ENCODE measurements around the gene USP28. TPM values are rescaled to one million over a fixed set of nuclear protein-coding genes. Genes with fewer than 3 reads are reported as not detected.
A peak's percentile ranks its signal among the peaks of the same experiment; 100 is the strongest.
"Not testable (repeated sequence)": the region's sequence is repeated elsewhere in the genome, so short reads cannot be mapped to it uniquely, and the experiment has no call there.

USP28 gene
- total and polyA plus RNA-seq, 2 donors, result 7.4 to 13.6 TPM

GRCh38 chr11:113774174-113774503 is 101.2 kb downstream of the USP28 start:
- no peak overlapping the region for H3K27ac ChIP-seq (ENCODE audit: low read depth in 1 of 2, low read length in 1 of 2)
- H3K27me3 ChIP-seq (ENCODE audit: control insufficient read depth in 2 of 2, insufficient read depth in 1 of 2, low read length in 1 of 2), result no peaks in the 10 kb centered on the region
- H3K4me1 ChIP-seq (ENCODE audit: control insufficient read depth in 2 of 2, insufficient read depth in 2 of 2, low read length in 2 of 2), result peaks cover 4 to 6% of the 10 kb centered on the region in 2 donors
- H3K4me3 ChIP-seq (ENCODE audit: low read length in 2 of 2), result peak overlapping the region; percentile 87 to 99
- DNase-seq (ENCODE audit: low read depth in 6 of 9, low spot score in 9 of 9), result no peak
- WGBS, result 0% methylated on average over 1 of the region's 1 CpG
- H3K9me3 ChIP-seq (ENCODE audit: control insufficient read depth in 2 of 2, insufficient read depth in 1 of 2, low read length in 1 of 2), result no peaks in the 10 kb centered on the region
- H3K36me3 ChIP-seq (ENCODE audit: control insufficient read depth in 2 of 2, insufficient read depth in 2 of 2, low read length in 1 of 2), result peaks cover 0 to under 1% of the 10 kb centered on the region in 2 donors

GRCh38 chr11:113773416-113774173 is 101.8 kb downstream of the USP28 start, which contains the start of gene ZW10:
Gene ZW10, minus strand, starts transcription at chr11:113773692. Its CDS starts 26 bp downstream, at chr11:113773666.
- H3K4me3 ChIP-seq (ENCODE audit: low read length in 2 of 2), result peak within 1 kb of the TSS; percentile 87 to 99
- WGBS, result under 1% methylated on average over 46 of the region's 46 CpGs
- no peaks in the 10 kb centered on the region for H3K27me3 ChIP-seq (ENCODE audit: control insufficient read depth in 2 of 2, insufficient read depth in 1 of 2, low read length in 1 of 2)
- H3K36me3 ChIP-seq (ENCODE audit: control insufficient read depth in 2 of 2, insufficient read depth in 2 of 2, low read length in 1 of 2), result peaks cover 2 to 4% of the 10 kb centered on the region in 2 donors
- peak; percentile 87 to 96 (median 92) for DNase-seq (ENCODE audit: low read depth in 6 of 9, low spot score in 9 of 9)
- H3K27ac ChIP-seq (ENCODE audit: low read depth in 1 of 2, low read length in 1 of 2), result peak within 1 kb of the TSS; percentile 36 to 71
- H3K9me3 ChIP-seq (ENCODE audit: control insufficient read depth in 2 of 2, insufficient read depth in 1 of 2, low read length in 1 of 2), result no peaks in the 10 kb centered on the region
- peaks cover 4 to 6% of the 10 kb centered on the region in 2 donors for H3K4me1 ChIP-seq (ENCODE audit: control insufficient read depth in 2 of 2, insufficient read depth in 2 of 2, low read length in 2 of 2)

- WGBS, result 2% methylated on average over 10 of the region's 10 CpGs
- peak in 2 of 9 donors; percentile 3 to 6 for DNase-seq (ENCODE audit: low read depth in 6 of 9, low spot score in 9 of 9)
- Histone ChIP-seq H3K27ac (ENCODE audit: low read depth in 1 of 2, low read length in 1 of 2) (peak overlapping the region in 1 of 2 donors; percentile 20), H3K36me3 (ENCODE audit: control insufficient read depth in 2 of 2, insufficient read depth in 2 of 2, low read length in 1 of 2) (peaks cover 7 to 8% of the 10 kb centered on the region in 2 donors), H3K9me3 (ENCODE audit: control insufficient read depth in 2 of 2, insufficient read depth in 1 of 2, low read length in 1 of 2) (no peaks in the 10 kb centered on the region), H3K27me3 (ENCODE audit: control insufficient read depth in 2 of 2, insufficient read depth in 1 of 2, low read length in 1 of 2) (no peaks in the 10 kb centered on the region), H3K4me1 (ENCODE audit: control insufficient read depth in 2 of 2, insufficient read depth in 2 of 2, low read length in 2 of 2) (peaks cover 4 to 6% of the 10 kb centered on the region in 2 donors), H3K4me3 (ENCODE audit: low read length in 2 of 2) (peak overlapping the region; percentile 87 to 99)
Measured at GRCh38 chr11:113773092-113773415, 102.3 kb downstream of the USP28 start.

DNA sequence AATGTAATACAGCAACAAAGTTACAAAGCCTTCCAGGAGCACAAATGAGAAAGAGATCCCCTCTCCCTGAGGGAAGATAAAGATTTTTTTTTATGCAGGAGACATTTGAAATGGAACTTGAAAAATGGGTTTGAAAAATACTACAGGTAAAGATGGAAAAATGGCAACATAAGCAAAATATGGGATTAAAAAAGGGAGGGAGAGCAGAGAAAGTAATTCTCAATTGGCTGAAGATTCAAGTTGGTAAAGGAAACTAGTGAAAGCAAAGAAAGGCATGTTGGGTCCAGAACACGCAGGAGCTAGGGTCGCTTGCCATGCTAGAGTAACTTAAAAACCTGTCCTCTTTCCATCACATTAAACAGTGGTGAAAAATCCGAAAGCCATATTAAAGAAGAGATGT is 103.4 kb downstream of the USP28 start:
- Histone ChIP-seq H3K4me3 (ENCODE audit: low read length in 2 of 2) (no peak overlapping the region), H3K36me3 (ENCODE audit: control insufficient read depth in 2 of 2, insufficient read depth in 2 of 2, low read length in 1 of 2) (peaks cover 13 to 17% of the 10 kb centered on the region in 2 donors), H3K27me3 (ENCODE audit: control insufficient read depth in 2 of 2, insufficient read depth in 1 of 2, low read length in 1 of 2) (no peaks in the 10 kb centered on the region), H3K27ac (ENCODE audit: low read depth in 1 of 2, low read length in 1 of 2) (no peak overlapping the region), H3K9me3 (ENCODE audit: control insufficient read depth in 2 of 2, insufficient read depth in 1 of 2, low read length in 1 of 2) (no peaks in the 10 kb centered on the region), H3K4me1 (ENCODE audit: control insufficient read depth in 2 of 2, insufficient read depth in 2 of 2, low read length in 2 of 2) (peaks cover 4 to 6% of the 10 kb centered on the region in 2 donors)
- 79% methylated on average over 3 of the region's 3 CpGs for WGBS
- DNase-seq (ENCODE audit: low read depth in 6 of 9, low spot score in 9 of 9), result no peak

DNA sequence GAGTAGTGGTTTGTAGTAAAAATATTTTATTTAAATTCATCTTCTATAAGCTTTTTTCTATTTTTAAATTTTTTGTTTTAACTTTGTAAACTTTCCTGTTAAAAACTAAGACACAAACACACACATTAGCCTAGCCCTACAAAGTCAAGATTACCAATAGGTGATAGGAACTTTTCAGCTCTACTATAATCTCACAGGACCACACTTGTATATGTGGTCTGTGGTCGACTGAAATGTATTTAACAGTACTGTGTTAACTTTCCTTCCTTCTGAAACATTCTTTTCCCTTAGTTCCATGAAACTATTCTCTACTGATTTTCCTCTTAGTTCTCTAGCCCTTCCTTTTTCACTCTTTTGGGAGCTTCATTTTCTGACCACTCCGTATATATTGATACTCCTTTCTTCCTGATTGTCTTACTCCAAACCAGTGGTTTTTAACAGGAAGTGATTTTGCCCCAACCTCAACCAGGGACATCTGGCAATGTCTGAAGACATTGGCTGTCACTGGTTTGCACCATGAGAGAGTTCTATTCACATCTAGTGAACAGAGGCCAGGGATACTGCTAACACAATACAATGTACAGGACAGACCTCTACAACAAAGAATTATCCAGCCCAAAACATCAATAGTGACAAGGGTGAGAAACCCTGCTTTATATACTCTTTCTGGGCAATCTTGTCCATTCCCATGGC is 110.7 kb downstream of the USP28 start:
- 86% methylated on average over 2 of the region's 2 CpGs for WGBS
- peaks cover 25 to 36% of the 10 kb centered on the region in 2 donors for H3K36me3 ChIP-seq (ENCODE audit: control insufficient read depth in 2 of 2, insufficient read depth in 2 of 2, low read length in 1 of 2)

GRCh38 chr11:113763040-113763439 is 112.3 kb downstream of the USP28 start:
- not testable (repeated sequence) for H3K27ac ChIP-seq (ENCODE audit: low read depth in 1 of 2, low read length in 1 of 2); DNase-seq (ENCODE audit: low read depth in 6 of 9, low spot score in 9 of 9); H3K4me1 ChIP-seq (ENCODE audit: control insufficient read depth in 2 of 2, insufficient read depth in 2 of 2, low read length in 2 of 2); H3K4me3 ChIP-seq (ENCODE audit: low read length in 2 of 2); H3K9me3 ChIP-seq (ENCODE audit: control insufficient read depth in 2 of 2, insufficient read depth in 1 of 2, low read length in 1 of 2); H3K27me3 ChIP-seq (ENCODE audit: control insufficient read depth in 2 of 2, insufficient read depth in 1 of 2, low read length in 1 of 2)
- WGBS, result 97% methylated on average over 2 of the region's 2 CpGs
- peaks cover 24 to 43% of the 10 kb centered on the region in 2 donors for H3K36me3 ChIP-seq (ENCODE audit: control insufficient read depth in 2 of 2, insufficient read depth in 2 of 2, low read length in 1 of 2)

More for the DNA sequence above, 110.7 kb downstream of the USP28 start:
- Histone ChIP-seq H3K27ac (ENCODE audit: low read depth in 1 of 2, low read length in 1 of 2) (no peak overlapping the region), H3K4me1 (ENCODE audit: control insufficient read depth in 2 of 2, insufficient read depth in 2 of 2, low read length in 2 of 2) (no peaks in the 10 kb centered on the region), H3K27me3 (ENCODE audit: control insufficient read depth in 2 of 2, insufficient read depth in 1 of 2, low read length in 1 of 2) (no peaks in the 10 kb centered on the region), H3K4me3 (ENCODE audit: low read length in 2 of 2) (no peak overlapping the region), H3K9me3 (ENCODE audit: control insufficient read depth in 2 of 2, insufficient read depth in 1 of 2, low read length in 1 of 2) (no peaks in the 10 kb centered on the region)
- DNase-seq (ENCODE audit: low read depth in 6 of 9, low spot score in 9 of 9), result no peak

DNA sequence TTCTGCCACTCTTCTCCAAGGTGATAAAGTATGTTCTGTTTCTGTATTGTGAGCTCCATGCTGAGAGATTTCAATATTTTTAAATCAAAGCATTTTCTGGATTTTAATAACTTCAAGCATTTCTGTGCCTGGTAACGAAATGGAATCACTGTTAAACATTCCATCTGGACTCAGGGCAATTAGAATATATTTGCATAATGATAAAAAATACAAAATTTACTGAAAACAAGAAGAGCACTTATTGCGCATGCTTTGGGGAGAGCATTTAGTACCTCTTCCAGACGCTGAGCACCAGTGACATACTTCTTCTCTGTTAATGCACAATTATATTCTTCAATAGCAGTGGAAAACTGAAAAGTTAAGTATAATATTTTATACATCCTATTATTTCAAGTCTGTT is 115.1 kb downstream of the USP28 start:
- Histone ChIP-seq H3K9me3 (ENCODE audit: control insufficient read depth in 2 of 2, insufficient read depth in 1 of 2, low read length in 1 of 2) (no peaks in the 10 kb centered on the region), H3K27me3 (ENCODE audit: control insufficient read depth in 2 of 2, insufficient read depth in 1 of 2, low read length in 1 of 2) (no peaks in the 10 kb centered on the region), H3K4me3 (ENCODE audit: low read length in 2 of 2) (no peak overlapping the region), H3K36me3 (ENCODE audit: control insufficient read depth in 2 of 2, insufficient read depth in 2 of 2, low read length in 1 of 2) (peaks cover 24 to 43% of the 10 kb centered on the region in 2 donors), H3K27ac (ENCODE audit: low read depth in 1 of 2, low read length in 1 of 2) (no peak overlapping the region), H3K4me1 (ENCODE audit: control insufficient read depth in 2 of 2, insufficient read depth in 2 of 2, low read length in 2 of 2) (no peaks in the 10 kb centered on the region)
- over 99% methylated on average over 3 of the region's 3 CpGs for WGBS
- no peak for DNase-seq (ENCODE audit: low read depth in 6 of 9, low spot score in 9 of 9)

DNA sequence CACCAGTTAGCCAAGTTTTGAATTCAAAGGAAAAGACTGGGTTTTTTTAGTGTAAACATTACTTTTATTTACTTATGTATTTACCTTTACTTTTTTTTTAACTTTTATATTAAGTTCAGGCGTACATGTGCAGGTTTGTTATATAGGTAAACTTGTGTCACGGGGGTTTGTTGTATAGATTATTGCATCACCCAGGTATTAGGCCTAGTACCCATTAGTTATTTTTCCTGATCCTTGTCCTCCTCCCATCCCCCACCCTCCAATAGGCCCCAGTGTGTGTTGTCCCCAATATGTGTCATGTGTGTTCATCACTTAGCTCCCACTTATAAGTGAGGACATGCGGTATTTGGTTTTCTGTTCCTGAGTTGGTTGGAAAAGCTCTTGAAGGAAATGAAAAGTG is 122.4 kb downstream of the USP28 start:
- Histone ChIP-seq H3K4me3 (ENCODE audit: low read length in 2 of 2) (no peak overlapping the region), H3K36me3 (ENCODE audit: control insufficient read depth in 2 of 2, insufficient read depth in 2 of 2, low read length in 1 of 2) (peaks cover 14 to 26% of the 10 kb centered on the region in 2 donors), H3K27ac (ENCODE audit: low read depth in 1 of 2, low read length in 1 of 2) (no peak overlapping the region), H3K4me1 (ENCODE audit: control insufficient read depth in 2 of 2, insufficient read depth in 2 of 2, low read length in 2 of 2) (no peaks in the 10 kb centered on the region), H3K9me3 (ENCODE audit: control insufficient read depth in 2 of 2, insufficient read depth in 1 of 2, low read length in 1 of 2) (no peaks in the 10 kb centered on the region), H3K27me3 (ENCODE audit: control insufficient read depth in 2 of 2, insufficient read depth in 1 of 2, low read length in 1 of 2) (no peaks in the 10 kb centered on the region)
- WGBS, result 99% methylated on average over 3 of the region's 3 CpGs
- no peak for DNase-seq (ENCODE audit: low read depth in 6 of 9, low spot score in 9 of 9)
